ENCODE measurements around the gene CTAG1A. TPM values are rescaled to one million over a fixed set of nuclear protein-coding genes. Genes with fewer than 3 reads are reported as not detected.

The CTAG1A gene
- total and polyA plus RNA-seq, 7 donors = not detected

GRCh38 chrX:154597221-154597620 is 12.3 kb downstream of the CTAG1A start:
- ATAC-seq (no peak), DNase-seq (no peak)
- H3K4me1 ChIP-seq = no peaks in the 10 kb centered on the region
- TF ChIP-seq CTCF (IDR thresholded peaks at IDR 0.05) = no peak
- intact Hi-C loops (cut with DNase I) = no loop called here
- no peaks in the 10 kb centered on the region for H3K36me3 ChIP-seq (ENCODE audit: insufficient read depth in 1 of 2, low read depth in 1 of 2)
- H3K27me3 ChIP-seq (ENCODE audit: insufficient read depth in 3 of 3, low read length in 2 of 3) = peaks cover 0 to 18% (median 0%) of the 10 kb centered on the region in 3 donors
- 81 to 89% (median 83%) methylated on average over 12 of the region's 12 CpGs for WGBS, 3 donors
- no peaks in the 10 kb centered on the region for H3K9me3 ChIP-seq
- no peak overlapping the region for H3K4me3 ChIP-seq
- H3K27ac ChIP-seq = no peak overlapping the region

- ATAC-seq = no peak
Measured at GRCh38 chrX:154598656-154599055, 13.7 kb downstream of the CTAG1A start.

GRCh38 chrX:154599531-154599930 is 14.6 kb downstream of the CTAG1A start:
- peaks cover 0 to 7% (median 0%) of the 10 kb centered on the region in 3 donors for H3K27me3 ChIP-seq (ENCODE audit: insufficient read depth in 3 of 3, low read length in 2 of 3)
- H3K4me1 ChIP-seq = no peaks in the 10 kb centered on the region
- ATAC-seq (no peak), DNase-seq (no peak)
- H3K4me3 ChIP-seq = no peak overlapping the region
- H3K9me3 ChIP-seq = no peaks in the 10 kb centered on the region
- H3K36me3 ChIP-seq (ENCODE audit: insufficient read depth in 1 of 2, low read depth in 1 of 2) = no peaks in the 10 kb centered on the region
- TF ChIP-seq CTCF (IDR thresholded peaks at IDR 0.05) = no peak
- intact Hi-C loops (cut with DNase I) = no loop called here
- no peak overlapping the region for H3K27ac ChIP-seq
- 92 to 96% (median 93%) methylated on average over 12 to 14 of the region's 14 CpGs for WGBS, 3 donors

More at GRCh38 chrX:154598656-154599055, 13.7 kb downstream of the CTAG1A start:
- no peak overlapping the region for H3K27ac ChIP-seq
- TF ChIP-seq CTCF (IDR thresholded peaks at IDR 0.05) = no peak
- no peaks in the 10 kb centered on the region for H3K4me1 ChIP-seq
- no peaks in the 10 kb centered on the region for H3K36me3 ChIP-seq (ENCODE audit: insufficient read depth in 1 of 2, low read depth in 1 of 2)
- intact Hi-C loops (cut with DNase I) = no loop called here
- H3K9me3 ChIP-seq = no peaks in the 10 kb centered on the region
- 86 to 92% (median 90%) methylated on average over 8 of the region's 8 CpGs for WGBS, 3 donors
- DNase-seq = no peak
- peaks cover 0 to 10% (median 0%) of the 10 kb centered on the region in 3 donors for H3K27me3 ChIP-seq (ENCODE audit: insufficient read depth in 3 of 3, low read length in 2 of 3)
- no peak overlapping the region for H3K4me3 ChIP-seq

- ATAC-seq = no peak
Measured at GRCh38 chrX:154600759-154601374, 15.9 kb downstream of the CTAG1A start.

More at GRCh38 chrX:154600759-154601374, 15.9 kb downstream of the CTAG1A start:
- Histone ChIP-seq H3K9me3 (no peaks in the 10 kb centered on the region), H3K4me1 (no peaks in the 10 kb centered on the region), H3K27me3 (ENCODE audit: insufficient read depth in 3 of 3, low read length in 2 of 3) (no peaks in the 10 kb centered on the region), H3K4me3 (no peak overlapping the region), H3K36me3 (ENCODE audit: insufficient read depth in 1 of 2, low read depth in 1 of 2) (no peaks in the 10 kb centered on the region), H3K27ac (no peak overlapping the region)
- TF ChIP-seq CTCF (IDR thresholded peaks at IDR 0.05) = no peak
- intact Hi-C loops (cut with DNase I) = no loop called here
- 70 to 84% (median 77%) methylated on average over 11 to 15 of the region's 15 CpGs for WGBS, 3 donors
- no peak for DNase-seq
